RWPE1 (cell line): ENCODE data around the gene EME1.

ENCODE experiments used
- CTCF ChIA-PET: fragments of 350-600 bp; sonication (Branson Sonifier 250); formaldehyde crosslinking; extraction: SDS; loops from one replicate; lab custom pipeline; 2021; lab: Yijun Ruan, JAX
- POLR2A ChIA-PET: fragments of 400-600 bp; formaldehyde crosslinking; extraction: SDS; loops from one replicate; lab custom pipeline; 2020; ENCODE audit warnings: antibody characterized with exemption; ENCODE audit not compliant: low non-redundant PET; lab: Yijun Ruan, JAX
- DNase-seq: peaks from one replicate; pipeline ENCODE4 v3.0.0; 2012; ENCODE audit warnings: low spot score
- H3K27ac ChIP-seq: fragments of 450-650 bp; 2 replicates; pipeline ENCODE4 v1.5.1; 2017
- CTCF ChIP-seq: fragments of 450-650 bp; conservative IDR thresholded peaks from 2 replicates; pipeline ENCODE4 v1.5.1; 2017; ENCODE audit warnings: low read depth, mild to moderate bottlenecking

The EME1 gene

GRCh38 chr17:50375858-50376538 is 3.0 kb downstream of the EME1 start:
- TF ChIP-seq CTCF, result no peak
- no peak overlapping the region for H3K27ac ChIP-seq
- POLR2A ChIA-PET, result no interaction called here
- DNase-seq, result no peak
- CTCF ChIA-PET, result interaction anchor here (0.6 to 0.7 kb wide), 2 partner anchors 22 to 103 kb away, joined by 4 read pairs; no protein-coding TSS in a partner anchor

- CTCF ChIA-PET, result interaction anchor here (0.7 to 1.2 kb wide), 3 partner anchors 19 to 100 kb away, joined by 3 read pairs; no protein-coding TSS in a partner anchor
- POLR2A ChIA-PET, result no interaction called here
- DNase-seq, result no peak
- peak overlapping the region; percentile 2; the same call in 1 of the 2 replicates for H3K27ac ChIP-seq
- TF ChIP-seq CTCF, result no peak
These were observed 6.5 kb downstream of the EME1 start for GRCh38 chr17:50379351-50380132.

- DNase-seq, result no peak
- POLR2A ChIA-PET, result no interaction called here
- CTCF ChIA-PET, result interaction anchor here (0.6 to 2.0 kb wide), 5 partner anchors 17 to 99 kb away, joined by 3 to 7 read pairs (median 4); partner anchors contain the start of gene LRRC59
- no peak for TF ChIP-seq CTCF
- H3K27ac ChIP-seq, result peak overlapping the region; percentile 22
These were observed 7.6 kb downstream of the EME1 start for GRCh38 chr17:50380369-50381259.

GRCh38 chr17:50381260-50381815 is 8.3 kb downstream of the EME1 start:
- TF ChIP-seq CTCF, result no peak
- H3K27ac ChIP-seq, result no peak overlapping the region
- CTCF ChIA-PET, result interaction anchor here (0.6 to 2.0 kb wide), 3 partner anchors 16 to 98 kb away, joined by 4 to 7 read pairs (median 4); partner anchors contain the start of gene LRRC59
- POLR2A ChIA-PET, result no interaction called here
- DNase-seq, result no peak

- no peak overlapping the region for H3K27ac ChIP-seq
- ChIA-PET CTCF (interaction anchor here (0.8 to 2.0 kb wide), 2 partner anchors 16 to 97 kb away, joined by 4 to 7 read pairs; partner anchors contain the start of gene LRRC59), POLR2A (no interaction called here)
- DNase-seq, result no peak
- no peak for TF ChIP-seq CTCF
These were observed 8.9 kb downstream of the EME1 start for GRCh38 chr17:50381920-50382319.

- DNase-seq, result no peak
- TF ChIP-seq CTCF, result no peak
- ChIA-PET CTCF (no interaction called here), POLR2A (no interaction called here)
- H3K27ac ChIP-seq, result peak overlapping the region; percentile 17
These were observed 9.9 kb downstream of the EME1 start for GRCh38 chr17:50382931-50383330.
